ENCODE measurements around the gene OR11A1. TPM values are rescaled to one million over a fixed set of nuclear protein-coding genes. Genes with fewer than 3 reads are reported as not detected.

The OR11A1 gene
- total RNA-seq, 1 experiment from 2014 or later = not detected

DNA sequence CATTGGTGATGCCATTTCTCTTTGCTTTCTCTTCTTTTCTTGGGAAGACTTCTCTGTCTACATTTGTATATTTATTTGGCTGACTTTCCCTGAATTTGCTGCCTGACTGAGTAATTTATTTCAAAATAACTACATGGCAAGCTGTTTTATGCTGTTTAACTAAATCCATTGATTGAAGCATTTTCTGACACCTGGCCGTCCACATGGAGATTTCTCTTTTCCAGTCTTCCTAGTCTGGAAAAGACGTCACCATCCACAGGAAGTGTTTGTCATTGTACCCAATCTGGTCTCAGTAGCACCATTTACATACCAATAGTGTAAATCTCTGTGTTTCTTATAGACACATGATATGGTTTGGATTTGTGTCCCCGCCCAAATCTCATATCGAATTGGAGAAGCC, 40.1 kb upstream of the OR11A1 start:
- no peaks in the 10 kb centered on the region for H3K9me3 ChIP-seq (ENCODE audit: low read length)
- H2AFZ ChIP-seq (ENCODE audit: low read length) = no peak overlapping the region
- ChIA-PET POLR2A (ENCODE audit: unreplicated experiment) (no interaction called here), CTCF (no interaction called here)
- H3K36me3 ChIP-seq (ENCODE audit: low read depth, low read length) = no peaks in the 10 kb centered on the region
- no peak overlapping the region for H3K4me2 ChIP-seq (ENCODE audit: low read length)
- H3K4me3 ChIP-seq (ENCODE audit: low read length) = no peak overlapping the region
- H3K27ac ChIP-seq (ENCODE audit: low read length) = no peak overlapping the region
- H3K9ac ChIP-seq (ENCODE audit: low read length) = no peak overlapping the region
- DNase-seq (no peak), ATAC-seq (no peak)
- H3K27me3 ChIP-seq (ENCODE audit: low read length) = peaks cover 60% of the 10 kb centered on the region
- no peaks in the 10 kb centered on the region for H3K79me2 ChIP-seq (ENCODE audit: low read length)
- no peaks in the 10 kb centered on the region for H3K9me2 ChIP-seq (replicated peaks; ENCODE audit: low read length)
- no TSS peak for BruUV-seq (replicated peaks)
- TF ChIP-seq EZH2phosphoT487 (IDR thresholded peaks at IDR 0.05; ENCODE audit: borderline replicate concordance, low read length) (no peak), EZH2 (IDR thresholded peaks at IDR 0.05; ENCODE audit: low read length, unreplicated experiment) (no peak)
- TF ChIP-seq, protein P1, sequence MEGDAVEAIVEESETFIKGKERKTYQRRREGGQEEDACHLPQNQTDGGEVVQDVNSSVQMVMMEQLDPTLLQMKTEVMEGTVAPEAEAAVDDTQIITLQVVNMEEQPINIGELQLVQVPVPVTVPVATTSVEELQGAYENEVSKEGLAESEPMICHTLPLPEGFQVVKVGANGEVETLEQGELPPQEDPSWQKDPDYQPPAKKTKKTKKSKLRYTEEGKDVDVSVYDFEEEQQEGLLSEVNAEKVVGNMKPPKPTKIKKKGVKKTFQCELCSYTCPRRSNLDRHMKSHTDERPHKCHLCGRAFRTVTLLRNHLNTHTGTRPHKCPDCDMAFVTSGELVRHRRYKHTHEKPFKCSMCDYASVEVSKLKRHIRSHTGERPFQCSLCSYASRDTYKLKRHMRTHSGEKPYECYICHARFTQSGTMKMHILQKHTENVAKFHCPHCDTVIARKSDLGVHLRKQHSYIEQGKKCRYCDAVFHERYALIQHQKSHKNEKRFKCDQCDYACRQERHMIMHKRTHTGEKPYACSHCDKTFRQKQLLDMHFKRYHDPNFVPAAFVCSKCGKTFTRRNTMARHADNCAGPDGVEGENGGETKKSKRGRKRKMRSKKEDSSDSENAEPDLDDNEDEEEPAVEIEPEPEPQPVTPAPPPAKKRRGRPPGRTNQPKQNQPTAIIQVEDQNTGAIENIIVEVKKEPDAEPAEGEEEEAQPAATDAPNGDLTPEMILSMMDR (conservative IDR thresholded peaks at IDR 0.05; ENCODE audit: low read depth, low read length) = no peak
- intact Hi-C loops (cut with micrococcal nuclease) = no loop called here
- H4K20me1 ChIP-seq (ENCODE audit: low read length) = no peaks in the 10 kb centered on the region
- H3K4me1 ChIP-seq (ENCODE audit: insufficient read depth, low read length) = no peaks in the 10 kb centered on the region
- no peaks in the 10 kb centered on the region for H3F3A ChIP-seq (ENCODE audit: low read length, unreplicated experiment)

DNA sequence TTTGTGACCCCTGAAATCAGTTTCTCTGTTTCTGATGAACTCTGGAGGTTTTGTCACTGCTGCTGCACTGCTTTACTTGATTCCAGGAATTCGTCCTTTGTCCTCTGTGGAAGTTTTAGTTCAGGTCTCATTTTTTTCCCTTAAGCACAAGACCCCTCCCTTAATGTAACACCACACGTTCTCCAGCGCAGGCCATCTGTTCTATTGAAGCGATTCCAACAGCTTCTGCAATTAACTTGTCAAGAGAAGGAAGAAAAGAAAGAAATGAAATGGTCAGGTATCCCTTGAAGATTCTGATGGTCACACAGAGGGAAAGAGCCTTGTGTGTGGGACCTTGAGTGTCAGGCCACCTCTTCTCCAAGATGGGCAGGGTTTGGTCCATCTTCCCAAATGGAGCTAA, 38.7 kb upstream of the OR11A1 start:
- Histone ChIP-seq H3K9me2 (replicated peaks; ENCODE audit: low read length) (no peaks in the 10 kb centered on the region), H3K4me1 (ENCODE audit: insufficient read depth, low read length) (no peaks in the 10 kb centered on the region), H3K27ac (ENCODE audit: low read length) (no peak overlapping the region), H3K9ac (ENCODE audit: low read length) (no peak overlapping the region), H3K9me3 (ENCODE audit: low read length) (no peaks in the 10 kb centered on the region), H3F3A (ENCODE audit: low read length, unreplicated experiment) (no peaks in the 10 kb centered on the region), H3K27me3 (ENCODE audit: low read length) (peaks cover 46% of the 10 kb centered on the region), H3K4me3 (ENCODE audit: low read length) (no peak overlapping the region), H3K79me2 (ENCODE audit: low read length) (no peaks in the 10 kb centered on the region), H3K4me2 (ENCODE audit: low read length) (no peak overlapping the region), H4K20me1 (ENCODE audit: low read length) (no peaks in the 10 kb centered on the region), H2AFZ (ENCODE audit: low read length) (no peak overlapping the region), H3K36me3 (ENCODE audit: low read depth, low read length) (no peaks in the 10 kb centered on the region)
- DNase-seq = no peak
- POLR2A ChIA-PET (ENCODE audit: unreplicated experiment) = no interaction called here
- TF ChIP-seq, protein P1 (conservative IDR thresholded peaks at IDR 0.05; ENCODE audit: low read depth, low read length) = no peak
- TF ChIP-seq EZH2phosphoT487 (IDR thresholded peaks at IDR 0.05; ENCODE audit: borderline replicate concordance, low read length) (no peak), EZH2 (IDR thresholded peaks at IDR 0.05; ENCODE audit: low read length, unreplicated experiment) (no peak)
- no TSS peak for BruUV-seq (replicated peaks)
- no peak for ATAC-seq
- intact Hi-C loops (cut with micrococcal nuclease) = no loop called here
- CTCF ChIA-PET = no interaction called here

DNA sequence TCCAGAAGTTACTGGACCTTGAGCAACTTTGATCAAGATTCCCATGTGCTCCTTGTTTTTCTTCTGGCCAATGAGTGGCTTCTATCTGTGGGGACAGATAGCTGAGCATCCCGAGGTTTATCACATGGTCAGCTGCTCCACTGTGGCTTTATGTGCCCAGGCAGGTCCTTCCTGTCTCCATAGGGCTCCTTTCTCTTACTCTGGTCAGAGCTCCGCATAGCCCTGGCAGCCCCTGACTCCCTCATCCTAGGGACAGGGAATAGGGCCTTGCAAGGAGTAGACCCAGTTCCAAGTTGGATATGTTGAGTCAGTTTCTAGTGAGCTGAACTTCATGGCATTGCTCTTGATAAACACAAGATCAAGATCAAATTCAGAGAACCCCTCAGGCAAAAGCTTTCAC, 37.3 kb upstream of the OR11A1 start:
- ChIA-PET POLR2A (ENCODE audit: unreplicated experiment) (no interaction called here), CTCF (no interaction called here)
- H3K4me2 ChIP-seq (ENCODE audit: low read length) = no peak overlapping the region
- TF ChIP-seq, protein P1 (conservative IDR thresholded peaks at IDR 0.05; ENCODE audit: low read depth, low read length) = no peak
- TF ChIP-seq EZH2 (IDR thresholded peaks at IDR 0.05; ENCODE audit: low read length, unreplicated experiment) (no peak), EZH2phosphoT487 (IDR thresholded peaks at IDR 0.05; ENCODE audit: borderline replicate concordance, low read length) (no peak)
- H3K4me3 ChIP-seq (ENCODE audit: low read length) = no peak overlapping the region
- no peaks in the 10 kb centered on the region for H4K20me1 ChIP-seq (ENCODE audit: low read length)
- peaks cover 33% of the 10 kb centered on the region; the same call in 1 of the 2 replicates for H3K27me3 ChIP-seq (ENCODE audit: low read length)
- no peak overlapping the region for H3K27ac ChIP-seq (ENCODE audit: low read length)
- no peaks in the 10 kb centered on the region for H3F3A ChIP-seq (ENCODE audit: low read length, unreplicated experiment)
- no peaks in the 10 kb centered on the region for H3K9me3 ChIP-seq (ENCODE audit: low read length)
- H3K9ac ChIP-seq (ENCODE audit: low read length) = no peak overlapping the region
- intact Hi-C loops (cut with micrococcal nuclease) = no loop called here
- BruUV-seq (replicated peaks) = no TSS peak
- H3K9me2 ChIP-seq (replicated peaks; ENCODE audit: low read length) = no peaks in the 10 kb centered on the region
- H3K4me1 ChIP-seq (ENCODE audit: insufficient read depth, low read length) = no peaks in the 10 kb centered on the region
- no peak for ATAC-seq
- H2AFZ ChIP-seq (ENCODE audit: low read length) = no peak overlapping the region
- no peaks in the 10 kb centered on the region for H3K36me3 ChIP-seq (ENCODE audit: low read depth, low read length)
- DNase-seq = no peak
- H3K79me2 ChIP-seq (ENCODE audit: low read length) = no peaks in the 10 kb centered on the region

All from PC-3 (cell line).